ENCODE results near the gene CLDN24. TPM values are rescaled to one million over a fixed set of nuclear protein-coding genes. Genes with fewer than 3 reads are reported as not detected.

Gene CLDN24
- total and polyA plus RNA-seq, 7 donors = not detected

DNA sequence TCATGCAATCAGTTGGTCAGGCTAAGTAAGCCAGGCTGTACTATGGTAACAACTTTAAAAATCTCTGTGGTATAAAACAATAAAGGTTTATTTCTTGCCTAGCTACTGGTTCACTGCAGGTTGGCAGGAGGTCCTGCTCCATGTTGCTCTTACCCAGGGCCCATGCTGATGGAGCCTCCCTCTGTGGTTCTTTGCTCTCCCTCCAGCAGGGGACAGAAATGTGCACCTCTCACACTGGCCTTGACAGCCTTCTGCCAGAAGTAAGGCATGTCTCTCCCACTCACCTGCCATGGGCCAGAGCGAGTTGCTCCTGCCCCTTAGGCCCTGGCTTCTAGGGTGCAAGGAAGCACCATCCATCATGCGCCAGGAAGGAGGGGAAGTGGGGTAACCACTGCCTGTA lies 33.3 kb downstream of the CLDN24 start:
- DNase-seq (no peak), ATAC-seq (no peak)
- no peaks in the 10 kb centered on the region for H3K9me3 ChIP-seq
- WGBS, 3 donors = 93 to 100% (median 97%) methylated on average over 2 of the region's 2 CpGs
- H3K4me1 ChIP-seq = no peaks in the 10 kb centered on the region
- intact Hi-C loops (cut with DNase I) = no loop called here
- H3K36me3 ChIP-seq (ENCODE audit: insufficient read depth in 1 of 2, low read depth in 1 of 2) = peaks cover 7 to 78% of the 10 kb centered on the region in 2 donors
- no peaks in the 10 kb centered on the region for H3K27me3 ChIP-seq (ENCODE audit: insufficient read depth in 3 of 3, low read length in 2 of 3)
- no peak overlapping the region for H3K4me3 ChIP-seq
- no peak overlapping the region for H3K27ac ChIP-seq
- TF ChIP-seq, protein P1, sequence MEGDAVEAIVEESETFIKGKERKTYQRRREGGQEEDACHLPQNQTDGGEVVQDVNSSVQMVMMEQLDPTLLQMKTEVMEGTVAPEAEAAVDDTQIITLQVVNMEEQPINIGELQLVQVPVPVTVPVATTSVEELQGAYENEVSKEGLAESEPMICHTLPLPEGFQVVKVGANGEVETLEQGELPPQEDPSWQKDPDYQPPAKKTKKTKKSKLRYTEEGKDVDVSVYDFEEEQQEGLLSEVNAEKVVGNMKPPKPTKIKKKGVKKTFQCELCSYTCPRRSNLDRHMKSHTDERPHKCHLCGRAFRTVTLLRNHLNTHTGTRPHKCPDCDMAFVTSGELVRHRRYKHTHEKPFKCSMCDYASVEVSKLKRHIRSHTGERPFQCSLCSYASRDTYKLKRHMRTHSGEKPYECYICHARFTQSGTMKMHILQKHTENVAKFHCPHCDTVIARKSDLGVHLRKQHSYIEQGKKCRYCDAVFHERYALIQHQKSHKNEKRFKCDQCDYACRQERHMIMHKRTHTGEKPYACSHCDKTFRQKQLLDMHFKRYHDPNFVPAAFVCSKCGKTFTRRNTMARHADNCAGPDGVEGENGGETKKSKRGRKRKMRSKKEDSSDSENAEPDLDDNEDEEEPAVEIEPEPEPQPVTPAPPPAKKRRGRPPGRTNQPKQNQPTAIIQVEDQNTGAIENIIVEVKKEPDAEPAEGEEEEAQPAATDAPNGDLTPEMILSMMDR (IDR thresholded peaks at IDR 0.05) = no peak

DNA sequence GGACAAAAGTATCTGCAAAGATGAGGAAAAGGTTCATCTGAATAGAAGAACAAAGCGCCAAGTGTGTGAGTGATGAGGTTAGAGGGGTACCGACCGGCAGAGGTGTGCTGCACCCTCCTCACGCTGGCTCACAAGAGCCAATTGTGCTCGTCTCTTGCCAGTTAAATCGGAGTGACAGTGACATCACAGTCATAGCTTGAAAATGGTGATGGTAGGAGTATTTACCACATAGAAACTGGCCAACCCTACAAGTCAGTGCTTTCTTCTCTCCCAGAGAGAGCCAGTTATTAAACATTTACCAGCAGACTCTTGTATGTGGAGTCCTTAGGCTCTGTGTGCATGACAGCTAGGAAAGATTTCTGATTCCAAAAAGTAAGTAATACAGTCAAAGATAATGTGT lies 34.5 kb downstream of the CLDN24 start:
- TF ChIP-seq, protein P1 (IDR thresholded peaks at IDR 0.05) = no peak

DNA sequence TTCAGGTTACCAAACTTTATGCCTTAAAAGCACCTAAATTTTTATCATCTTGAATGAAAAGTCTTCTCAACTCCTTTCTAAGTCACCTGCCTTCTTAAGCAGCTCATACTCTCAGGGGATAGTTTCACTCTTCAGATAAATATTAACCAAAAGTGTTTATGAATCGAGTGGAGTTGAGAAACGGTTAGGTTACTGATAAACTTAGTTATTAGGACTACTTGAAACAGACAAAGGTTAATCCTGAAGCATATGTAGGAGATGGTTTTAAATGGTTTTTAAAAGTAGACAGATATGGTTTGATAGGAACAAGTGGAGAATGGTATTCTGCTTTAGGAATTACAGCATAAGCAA lies 34.9 kb downstream of the CLDN24 start:
- TF ChIP-seq, protein P1 (IDR thresholded peaks at IDR 0.05) = no peak
- intact Hi-C loops (cut with DNase I) = no loop called here
- H3K36me3 ChIP-seq (ENCODE audit: insufficient read depth in 1 of 2, low read depth in 1 of 2) = peaks cover 9 to 92% of the 10 kb centered on the region in 2 donors
- H3K4me1 ChIP-seq = no peaks in the 10 kb centered on the region
- H3K9me3 ChIP-seq = no peaks in the 10 kb centered on the region
- H3K27ac ChIP-seq = no peak overlapping the region
- no peak overlapping the region for H3K4me3 ChIP-seq
- no peak for DNase-seq
- 95 to 98% (median 96%) methylated on average over 2 of the region's 2 CpGs for WGBS, 3 donors
- H3K27me3 ChIP-seq (ENCODE audit: insufficient read depth in 3 of 3, low read length in 2 of 3) = no peaks in the 10 kb centered on the region
- no peak for ATAC-seq

More for the DNA sequence above, 34.5 kb downstream of the CLDN24 start:
- H3K27ac ChIP-seq = no peak overlapping the region
- no peaks in the 10 kb centered on the region for H3K27me3 ChIP-seq (ENCODE audit: insufficient read depth in 3 of 3, low read length in 2 of 3)
- 94 to 97% (median 94%) methylated on average over 6 of the region's 6 CpGs for WGBS, 3 donors
- intact Hi-C loops (cut with DNase I) = no loop called here
- peaks cover 9 to 88% of the 10 kb centered on the region in 2 donors for H3K36me3 ChIP-seq (ENCODE audit: insufficient read depth in 1 of 2, low read depth in 1 of 2)
- H3K4me1 ChIP-seq = no peaks in the 10 kb centered on the region
- no peak overlapping the region for H3K4me3 ChIP-seq
- no peak for ATAC-seq
- no peak for DNase-seq
- no peaks in the 10 kb centered on the region for H3K9me3 ChIP-seq

DNA sequence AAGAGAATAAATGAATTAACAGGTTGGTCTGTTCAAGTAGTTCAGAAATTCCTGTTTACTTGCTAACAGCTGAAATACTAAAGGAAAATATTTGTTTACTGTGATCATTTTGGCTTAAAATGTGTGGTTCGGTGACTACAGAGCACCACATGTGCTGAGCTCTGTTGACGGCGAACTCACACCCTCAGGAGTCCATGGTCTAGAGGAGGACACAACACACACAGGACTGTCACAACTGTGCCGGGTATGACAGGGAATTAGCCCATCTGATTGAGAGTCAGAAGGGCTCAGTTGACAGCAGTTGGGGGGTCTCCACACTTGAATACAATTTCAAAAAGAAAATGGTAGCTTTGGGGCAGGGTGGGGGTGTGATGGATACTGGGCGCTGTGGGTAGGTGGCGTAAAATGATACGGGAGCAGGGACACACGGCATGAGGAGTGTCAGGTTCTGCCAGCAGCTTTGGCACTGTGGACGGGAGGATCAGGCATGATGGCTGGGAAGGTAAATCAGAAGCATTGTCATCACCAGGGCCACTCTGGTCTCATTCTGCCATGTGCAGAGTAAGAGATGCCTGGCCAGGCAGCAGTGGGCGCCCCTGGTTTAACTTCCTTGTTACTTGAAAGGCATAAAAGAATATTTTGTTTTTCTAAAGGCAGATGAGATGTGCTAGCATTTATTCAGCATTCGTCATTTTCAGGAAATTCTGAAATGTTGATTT lies 35.5 kb downstream of the CLDN24 start:
- Histone ChIP-seq H3K36me3 (ENCODE audit: insufficient read depth in 1 of 2, low read depth in 1 of 2) (peaks cover 9 to 97% of the 10 kb centered on the region in 2 donors), H3K9me3 (no peaks in the 10 kb centered on the region), H3K4me3 (no peak overlapping the region), H3K4me1 (no peaks in the 10 kb centered on the region), H3K27ac (no peak overlapping the region), H3K27me3 (ENCODE audit: insufficient read depth in 3 of 3, low read length in 2 of 3) (no peaks in the 10 kb centered on the region)
- no peak for DNase-seq
- intact Hi-C loops (cut with DNase I) = no loop called here
- ATAC-seq = no peak
- WGBS, 3 donors = 85 to 93% (median 88%) methylated on average over 11 of the region's 11 CpGs
- TF ChIP-seq, protein P1 (IDR thresholded peaks at IDR 0.05) = no peak

DNA sequence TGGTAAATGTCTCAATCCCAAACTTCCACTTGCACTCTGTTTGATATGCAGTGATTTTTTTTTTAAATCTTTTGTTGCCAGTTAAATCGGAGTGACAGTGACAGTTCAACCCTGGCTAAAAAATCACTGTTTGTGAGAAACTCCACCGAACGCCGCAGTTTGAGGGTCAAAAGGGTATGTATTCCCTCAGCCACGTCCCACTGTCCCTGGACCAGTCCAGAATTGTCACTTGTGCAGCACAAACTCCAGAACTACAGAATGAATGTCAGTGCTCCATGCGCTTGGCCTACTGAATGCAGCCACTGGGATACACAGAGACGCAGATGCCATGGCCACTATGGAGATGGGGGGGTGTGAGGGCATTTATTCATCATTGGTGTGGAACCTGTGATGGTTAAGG lies 36.3 kb downstream of the CLDN24 start:
- Histone ChIP-seq H3K4me1 (no peaks in the 10 kb centered on the region), H3K27me3 (ENCODE audit: insufficient read depth in 3 of 3, low read length in 2 of 3) (no peaks in the 10 kb centered on the region), H3K27ac (no peak overlapping the region), H3K4me3 (no peak overlapping the region), H3K9me3 (no peaks in the 10 kb centered on the region), H3K36me3 (ENCODE audit: insufficient read depth in 1 of 2, low read depth in 1 of 2) (peaks cover 7 to 97% of the 10 kb centered on the region in 2 donors)
- WGBS, 3 donors = 95 to 98% (median 96%) methylated on average over 7 of the region's 7 CpGs
- ATAC-seq (no peak), DNase-seq (no peak)
- intact Hi-C loops (cut with DNase I) = no loop called here
- TF ChIP-seq, protein P1 (IDR thresholded peaks at IDR 0.05) = no peak
